Embryonic facial prominence (tissue), 1 donor: ENCODE data around the gene INTS15.
"Not testable (repeated sequence)": the region's sequence is repeated elsewhere in the genome, so short reads cannot be mapped to it uniquely, and the experiment has no call there.

Experiments used
- DNase-seq: peaks from one replicate; pipeline ENCODE4 v3.0.0-alpha.2; 2016; ENCODE audit errors: extremely low spot score

Gene INTS15

DNA sequence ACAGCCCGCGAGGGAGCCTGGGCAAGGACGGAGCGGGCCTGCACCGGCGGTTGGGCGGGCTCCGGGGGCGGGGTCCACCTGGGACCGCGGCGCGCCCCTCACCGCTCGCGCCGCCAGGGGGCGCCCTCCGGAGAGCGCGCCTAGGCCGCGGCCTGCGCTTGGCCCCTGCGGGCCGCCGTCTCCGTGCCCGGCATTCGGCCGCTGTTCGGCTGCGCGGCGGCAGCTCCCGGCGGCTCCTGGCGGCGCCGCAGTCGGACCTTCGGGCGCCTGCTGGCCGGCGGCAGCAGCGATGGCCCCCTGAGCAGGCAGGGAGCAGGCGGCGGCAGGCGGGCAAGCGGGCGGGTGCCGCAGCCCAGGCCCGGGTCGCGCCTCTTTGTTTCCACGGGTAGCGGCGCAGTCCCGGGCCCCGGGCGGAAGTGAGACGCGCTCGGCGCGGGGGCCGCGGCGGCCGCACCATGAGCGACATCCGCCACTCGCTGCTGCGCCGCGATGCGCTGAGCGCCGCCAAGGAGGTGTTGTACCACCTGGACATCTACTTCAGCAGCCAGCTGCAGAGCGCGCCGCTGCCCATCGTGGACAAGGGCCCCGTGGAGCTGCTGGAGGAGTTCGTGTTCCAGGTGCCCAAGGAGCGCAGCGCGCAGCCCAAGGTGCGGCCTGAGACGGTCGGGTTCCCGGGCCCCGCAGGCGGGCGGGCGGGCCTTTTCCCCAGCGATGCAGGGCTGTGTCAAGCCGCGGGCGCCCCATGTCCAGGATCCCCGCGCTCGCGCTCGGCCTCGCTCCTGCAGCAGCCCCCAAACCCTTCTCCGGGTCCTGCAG, at the start of gene INTS15:
TSS of gene INTS15 (plus strand) at position 193 of the 816 bp plus-strand sequence. CDS start at position 456, 263 bp downstream.
- peak; percentile 47 for DNase-seq

DNA sequence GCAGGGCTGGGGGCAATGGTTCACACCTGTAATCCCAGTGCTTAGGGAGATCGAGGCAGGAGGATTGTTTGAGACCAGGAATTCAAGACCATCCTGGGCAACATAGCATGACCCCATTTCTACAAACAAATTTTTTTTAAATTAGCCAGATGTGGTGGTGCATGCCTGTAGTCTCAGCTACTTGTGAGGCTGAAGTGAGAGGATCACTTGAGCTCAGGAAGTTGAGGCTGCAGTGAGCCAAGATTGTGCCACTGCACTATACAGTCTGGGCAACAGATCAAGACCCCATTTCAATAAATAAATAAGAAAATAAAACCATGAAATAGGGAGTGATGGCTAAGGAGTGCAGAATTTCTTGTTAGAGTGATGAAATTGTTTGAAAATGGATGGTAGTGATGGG, 47.5 kb upstream of the INTS15 start:
- no peak for DNase-seq

DNA sequence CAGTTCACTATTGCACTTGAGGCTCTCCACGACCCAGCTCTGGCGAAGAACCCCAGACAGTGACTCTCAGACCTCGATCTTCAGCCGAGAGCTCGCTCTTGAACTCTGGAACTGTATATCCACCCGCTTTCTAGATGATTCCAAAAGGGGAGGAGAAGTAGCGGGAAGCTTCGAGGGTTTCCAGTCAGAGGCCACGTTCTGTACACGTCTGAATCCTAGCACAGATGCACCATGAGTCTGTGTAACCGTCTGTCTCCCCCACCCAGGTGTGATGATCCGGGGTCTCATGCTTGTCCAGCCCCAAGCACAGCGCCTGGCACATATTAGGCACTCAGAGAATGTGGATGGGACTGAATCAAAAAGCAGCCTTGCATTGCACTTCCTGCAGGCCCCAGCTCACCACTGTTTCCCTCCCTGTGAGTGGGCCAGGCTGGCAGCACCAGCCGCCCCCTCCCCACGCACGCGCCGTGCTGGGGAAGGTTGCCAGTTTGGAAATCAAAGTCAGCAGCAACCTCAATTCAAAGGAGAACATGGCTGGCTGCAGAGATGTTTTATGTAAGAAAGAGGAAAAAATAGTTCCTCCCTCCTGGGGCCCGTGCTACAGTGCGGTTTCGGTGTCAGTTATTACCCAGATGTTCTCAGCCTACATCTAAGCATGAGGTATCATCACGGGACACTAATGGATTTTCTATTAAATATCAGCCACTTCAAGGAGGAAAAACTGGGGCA, 44.3 kb upstream of the INTS15 start:
- no peak for DNase-seq

DNA sequence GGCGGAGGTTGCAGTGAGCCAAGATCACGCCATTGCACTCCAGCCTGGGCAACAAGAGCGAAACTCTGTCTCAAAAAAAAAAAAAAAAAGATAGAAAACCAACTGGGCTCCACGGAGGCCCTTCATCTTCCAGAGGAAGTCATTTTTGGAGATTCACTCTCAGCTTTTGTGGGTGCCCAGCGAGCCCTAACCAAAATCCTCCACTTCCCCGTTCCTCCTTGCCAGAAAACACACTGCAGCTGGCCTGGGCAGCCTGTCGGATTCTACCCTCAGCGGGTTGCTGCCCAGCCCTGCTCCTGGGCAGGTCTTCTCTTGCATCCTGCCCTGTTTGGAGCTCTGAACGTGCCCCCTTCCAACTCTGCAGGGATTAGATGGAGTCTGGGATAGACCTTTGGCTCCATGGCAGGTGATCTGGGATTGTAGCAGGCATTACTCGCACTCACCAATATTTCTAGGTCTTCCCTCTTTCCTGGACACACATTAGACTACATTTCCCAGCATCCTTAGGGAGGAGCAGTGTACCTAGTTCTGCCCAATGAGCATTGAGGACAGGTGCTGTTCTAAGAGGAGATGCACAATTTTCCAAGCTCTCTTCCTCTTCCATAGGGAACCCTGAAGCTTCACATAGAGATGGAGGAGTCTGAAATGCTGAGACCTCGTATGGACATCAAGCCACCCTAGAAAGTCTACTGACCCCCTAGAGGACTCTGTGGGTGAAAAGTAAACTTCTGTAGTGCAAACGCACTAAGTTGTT, 43.1 kb upstream of the INTS15 start:
- DNase-seq = no peak

DNA sequence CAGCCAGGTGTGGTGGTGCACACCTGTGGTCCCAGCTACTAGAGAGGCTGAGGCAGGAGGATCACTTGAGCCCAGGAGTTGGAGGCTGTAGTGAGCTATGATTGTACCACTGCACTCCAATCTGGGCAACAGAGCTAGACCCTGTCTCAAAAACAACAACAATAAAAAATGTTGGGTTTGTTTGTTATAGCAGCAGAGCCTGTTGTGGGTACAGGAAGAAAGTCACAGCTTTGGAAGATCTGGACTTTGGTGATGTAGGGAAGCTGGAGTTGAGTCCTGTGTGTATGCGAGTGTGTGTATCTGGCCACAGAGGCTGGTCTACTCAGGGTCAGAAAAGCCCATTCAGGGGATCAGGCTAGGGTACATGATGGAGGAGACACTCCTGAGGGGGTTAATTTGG, 42.4 kb upstream of the INTS15 start:
- DNase-seq = no peak

DNA sequence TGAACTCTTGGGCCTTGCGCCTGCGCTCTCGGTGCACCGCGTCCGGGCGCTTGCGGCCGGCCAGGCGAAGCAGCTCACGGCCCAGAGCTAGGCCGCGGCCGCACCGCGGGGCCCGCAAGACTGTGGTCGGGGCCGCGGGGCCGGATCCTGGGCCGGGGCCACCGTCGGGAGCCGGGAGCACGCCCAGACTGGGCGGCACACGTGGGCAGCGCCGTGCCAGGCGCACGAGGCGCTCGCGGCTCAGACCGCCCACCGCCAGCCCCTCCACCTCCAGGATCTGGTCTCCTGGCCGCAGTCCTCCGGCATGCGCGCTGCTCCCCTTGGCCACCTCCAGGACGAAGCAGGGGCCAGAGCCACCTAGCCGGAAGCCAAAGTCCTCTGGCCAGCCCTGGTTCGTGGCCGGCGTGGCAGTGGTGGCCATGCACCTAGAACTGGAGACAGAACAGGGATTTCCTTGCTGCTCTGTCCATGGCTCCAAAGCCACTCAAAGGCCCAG, 38.8 kb upstream of the INTS15 start, which contains the start of gene GRID2IP:
TSS of gene GRID2IP (minus strand) at position 446 of the 496 bp plus-strand sequence. CDS start at position 421, 25 bp downstream.
- no peak for DNase-seq

DNA sequence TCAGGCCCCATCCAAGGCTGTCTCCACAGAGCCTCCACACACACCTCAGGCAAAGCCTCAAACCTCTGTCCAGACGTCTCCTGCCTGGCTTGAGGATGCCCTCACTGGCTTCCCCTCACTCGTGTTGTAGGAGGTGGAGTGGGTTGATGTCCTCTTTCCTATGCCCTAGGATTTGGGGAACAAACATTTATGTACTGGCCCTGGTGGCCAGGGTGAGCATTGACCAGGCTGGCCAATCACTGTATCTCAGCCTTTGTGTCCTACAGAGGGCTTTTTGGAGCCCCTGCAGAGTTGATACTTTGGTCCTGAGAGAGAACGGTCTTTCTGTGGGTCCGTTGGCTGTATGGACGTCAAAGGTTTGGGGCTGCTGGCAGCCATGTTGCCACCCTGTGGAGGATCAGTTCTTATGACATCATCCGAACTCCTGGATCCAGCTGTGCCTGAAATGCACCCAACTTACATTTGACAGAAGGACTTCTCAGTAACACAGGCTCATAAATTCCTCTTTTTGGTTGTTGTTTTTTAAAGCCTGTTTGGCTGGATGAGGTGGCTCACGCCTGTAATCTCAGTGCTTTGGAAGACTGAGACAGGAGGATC, 36.3 kb upstream of the INTS15 start:
- DNase-seq = no peak

DNA sequence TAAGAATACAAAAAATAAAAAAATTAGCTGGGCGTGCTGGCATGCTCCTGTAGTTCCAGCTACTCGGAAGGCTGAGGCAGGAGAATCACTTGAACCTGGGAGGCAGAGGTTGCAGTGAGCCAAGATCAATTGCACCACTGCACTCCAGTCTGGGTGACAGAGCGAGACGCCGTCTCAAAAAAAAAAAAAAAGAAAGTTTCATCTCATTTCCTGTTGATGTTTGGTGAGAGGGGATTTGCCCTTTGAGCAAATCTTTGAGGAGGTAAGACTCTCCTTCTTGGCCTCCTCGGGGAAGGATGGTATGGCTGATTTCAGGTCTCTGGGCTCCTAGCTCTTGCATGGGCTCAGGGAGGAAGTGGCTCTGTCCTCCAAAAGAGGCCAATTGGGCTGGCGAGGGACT, 35.0 kb upstream of the INTS15 start:
- DNase-seq = no peak

DNA sequence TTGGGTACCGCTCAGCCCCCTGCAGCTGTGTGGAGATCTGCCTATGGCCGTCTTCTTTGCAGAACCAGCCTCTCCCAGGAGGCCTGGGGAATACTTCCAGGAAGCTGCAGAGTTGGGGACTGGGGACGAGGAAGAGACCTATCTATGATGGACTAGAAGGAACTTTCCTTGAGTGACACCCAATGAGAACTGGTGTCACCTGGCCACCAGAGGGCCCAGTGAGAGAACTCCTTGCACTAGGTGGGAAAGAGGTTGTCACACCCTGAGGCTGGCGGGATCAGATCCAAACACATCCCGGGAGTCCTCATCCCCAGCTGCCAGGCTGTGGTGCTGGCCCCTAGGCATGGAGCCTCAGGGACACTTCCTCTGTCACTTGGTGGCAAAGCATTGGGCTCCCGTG, 33.6 kb upstream of the INTS15 start:
- no peak for DNase-seq

DNA sequence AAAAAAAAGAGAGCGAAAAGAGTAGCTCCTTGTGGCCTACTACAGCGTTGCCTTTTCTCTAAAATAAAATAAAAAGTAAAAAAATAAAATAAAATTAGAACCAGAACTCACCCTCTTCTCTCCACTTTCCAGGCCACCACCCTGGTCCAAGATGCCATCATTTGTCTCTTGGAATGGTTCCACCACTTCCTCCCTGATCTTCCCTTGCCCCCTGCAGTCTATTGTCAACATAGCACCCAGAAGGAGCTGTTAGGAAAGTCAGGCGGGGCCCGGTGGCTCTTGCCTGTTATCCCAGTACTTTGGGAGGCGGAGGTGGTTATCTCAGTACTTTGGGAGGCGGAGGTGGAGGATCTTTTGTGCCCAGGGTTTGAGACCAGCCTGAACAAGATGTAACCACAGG, 31.0 kb upstream of the INTS15 start:
- no peak for DNase-seq

DNA sequence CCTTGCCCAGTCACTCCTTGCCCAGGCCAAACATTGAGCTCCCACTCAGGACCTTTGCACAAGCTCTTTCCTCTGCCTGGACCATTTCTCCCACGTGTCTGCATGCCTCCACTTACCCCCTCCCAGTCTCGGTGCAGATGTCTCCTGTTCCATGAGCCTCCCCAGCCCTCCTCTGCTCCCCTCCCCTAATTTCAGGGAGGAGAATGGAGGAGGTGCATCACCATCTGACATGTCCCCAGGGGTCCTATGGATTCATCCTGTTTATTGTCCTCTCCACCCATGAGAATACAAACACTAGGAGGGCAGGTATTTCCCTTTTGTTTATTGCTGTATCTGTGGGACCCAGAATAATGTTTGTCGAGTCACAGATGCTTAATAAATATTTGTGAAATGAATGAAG, 29.9 kb upstream of the INTS15 start:
- DNase-seq = no peak

DNA sequence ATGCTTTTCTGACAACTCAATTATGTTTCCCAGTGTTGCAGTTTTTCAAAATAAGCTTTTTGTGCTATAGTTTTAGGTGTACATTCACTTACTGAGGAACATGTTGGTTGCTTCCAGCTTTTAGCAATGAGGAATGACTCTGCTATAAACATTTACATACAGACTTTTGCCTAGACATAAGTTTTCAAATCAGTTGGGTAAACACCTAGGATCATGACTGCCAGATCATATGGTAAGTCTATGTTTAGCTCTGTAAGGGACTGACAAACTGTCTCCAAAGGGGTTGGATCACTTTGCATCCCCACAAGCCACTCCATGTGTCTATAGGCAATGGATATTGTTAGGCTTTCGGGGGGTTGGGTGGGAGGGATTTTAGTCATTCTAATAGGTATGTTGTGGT, 27.7 kb upstream of the INTS15 start:
- no peak for DNase-seq

DNA sequence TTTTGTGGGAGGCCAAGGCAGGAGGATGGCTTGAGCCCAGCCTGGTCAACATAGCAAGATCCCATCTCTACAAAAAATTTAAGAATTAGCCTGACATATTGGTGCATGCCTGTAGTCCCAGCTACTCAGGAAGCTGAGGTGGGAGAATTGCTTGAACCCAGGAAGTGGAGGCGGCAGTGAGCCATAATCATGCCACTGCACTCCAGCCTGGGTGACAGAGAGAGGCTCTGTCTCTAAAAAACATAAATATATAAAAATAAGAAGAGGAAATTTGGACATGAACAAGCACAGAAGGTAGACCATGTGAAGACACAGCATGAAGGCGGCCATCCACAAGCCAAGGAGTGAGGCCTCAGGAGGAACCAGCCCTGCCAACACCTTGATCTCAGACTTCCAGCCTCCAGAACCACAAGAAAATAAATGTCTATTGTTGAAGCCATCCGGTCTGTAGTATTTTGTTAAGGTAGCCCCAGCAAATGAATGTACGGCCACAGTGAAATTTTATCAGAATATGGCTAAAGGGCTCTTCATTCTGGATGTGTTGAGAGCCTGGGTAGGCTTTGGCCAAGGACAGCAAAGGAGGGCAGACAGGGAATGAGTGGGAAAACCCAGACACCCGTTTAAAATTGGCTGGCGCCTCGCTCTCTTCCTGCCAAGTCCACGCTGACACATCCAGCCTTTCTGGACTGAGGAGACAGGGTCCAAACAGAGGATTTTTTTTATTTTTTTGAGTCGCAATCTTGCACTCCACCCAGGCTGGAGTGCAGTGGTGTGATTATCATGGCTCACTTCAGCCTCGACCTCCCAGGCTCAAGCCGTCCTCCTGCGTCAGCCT, 25.7 kb upstream of the INTS15 start:
- DNase-seq = no peak

DNA sequence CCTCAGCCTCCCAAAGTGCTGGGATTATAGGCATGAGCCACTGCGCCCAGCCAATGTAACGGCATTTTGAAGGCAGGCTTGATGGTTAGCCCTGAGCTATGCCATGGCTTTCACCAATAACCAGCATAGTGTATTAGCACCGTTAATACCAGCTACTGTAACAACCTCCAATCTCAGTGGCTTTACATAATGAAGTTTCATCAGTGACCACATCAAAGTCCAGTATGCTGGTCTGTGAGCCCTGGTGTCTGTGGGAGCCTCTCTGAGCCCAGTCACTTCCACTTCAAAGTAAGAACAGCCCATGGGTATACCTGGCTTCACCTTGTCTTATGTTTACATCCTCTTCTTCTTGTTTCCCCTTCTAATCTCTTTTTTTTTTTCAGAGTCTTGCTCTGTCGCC, 24.2 kb upstream of the INTS15 start:
- DNase-seq = no peak

DNA sequence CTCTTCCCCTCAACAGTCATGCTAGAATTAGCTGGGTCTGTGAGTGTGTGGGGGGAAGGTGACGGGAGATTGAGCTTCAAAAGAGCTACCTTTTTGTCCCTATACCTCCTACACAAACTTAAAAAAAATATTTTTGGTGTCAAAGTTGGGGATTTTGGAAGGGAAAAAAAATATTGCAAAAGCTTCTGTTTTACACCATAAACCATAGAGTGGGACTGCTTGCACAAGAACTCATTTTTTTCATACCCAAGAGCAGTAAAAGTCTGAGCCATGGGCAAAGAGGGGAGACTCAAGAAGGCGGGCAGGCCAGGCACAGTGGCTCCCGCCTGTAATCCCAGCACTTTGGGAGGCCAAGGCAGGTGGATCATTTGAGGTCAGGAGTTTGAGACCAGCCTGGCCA, 21.9 kb upstream of the INTS15 start:
- DNase-seq = no peak

DNA sequence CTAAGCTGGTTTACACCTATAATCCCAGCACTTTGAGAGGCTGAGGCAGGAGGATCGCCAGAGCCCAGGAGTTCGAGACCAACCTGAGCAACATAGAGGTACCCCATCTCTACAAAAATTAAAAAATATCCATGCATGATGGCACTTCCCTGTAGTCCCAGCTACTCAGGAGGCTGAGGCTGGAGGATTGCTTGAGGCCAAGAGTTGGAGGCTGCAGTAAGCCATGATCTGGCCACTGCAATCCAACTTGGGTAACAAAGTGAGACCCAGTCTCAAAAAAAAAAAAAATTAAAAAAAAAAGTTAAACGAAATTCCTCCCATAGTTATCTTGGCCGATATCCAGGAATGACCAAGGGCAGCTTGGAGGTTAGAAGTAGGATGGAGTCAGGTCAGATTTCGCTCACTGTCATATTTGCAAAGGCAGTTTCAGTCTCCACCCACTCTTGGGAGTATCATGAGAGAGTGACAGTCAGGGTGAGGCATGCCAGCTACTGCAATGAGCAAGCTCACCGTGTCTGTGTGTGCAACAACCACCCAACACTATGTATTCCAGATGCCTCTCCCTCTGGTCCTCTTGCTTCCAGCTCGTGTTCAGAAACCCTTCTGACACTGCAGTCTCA, 18.6 kb upstream of the INTS15 start:
- no peak for DNase-seq

DNA sequence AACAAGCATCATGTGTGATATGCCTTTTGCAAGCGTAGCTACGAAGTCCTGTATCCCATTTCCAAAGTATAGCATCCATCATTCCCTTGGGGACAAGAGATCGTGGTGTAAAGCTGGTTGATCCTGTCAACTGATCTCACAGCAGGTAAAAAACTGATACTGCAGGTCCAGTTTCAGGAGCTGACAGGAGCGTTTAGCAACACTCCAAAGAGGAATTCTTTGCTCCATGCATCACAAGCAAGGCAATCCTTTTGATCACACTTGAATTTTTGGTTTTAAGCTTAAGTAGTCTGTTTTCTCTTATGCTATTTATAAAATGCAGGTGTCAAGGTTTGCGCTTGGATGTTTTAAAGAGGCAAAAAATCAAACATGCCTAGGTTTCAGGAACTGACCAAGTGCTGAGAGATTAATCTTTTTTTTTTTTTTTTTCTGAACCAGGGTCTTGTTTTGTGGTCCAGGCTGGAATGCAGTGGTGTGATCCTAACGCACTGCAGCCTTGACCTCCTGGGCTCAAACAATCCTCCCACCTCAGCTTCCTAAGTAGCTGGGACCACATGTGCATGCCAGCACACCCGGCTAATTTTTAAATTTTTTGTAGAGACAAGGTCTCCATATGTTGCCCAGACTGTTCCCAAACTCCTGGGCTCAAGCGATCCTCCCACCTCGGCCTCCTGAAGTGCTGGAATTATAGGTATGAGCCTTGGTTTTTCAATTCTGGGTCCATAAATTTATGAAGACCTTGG, 14.4 kb upstream of the INTS15 start:
- DNase-seq = no peak

DNA sequence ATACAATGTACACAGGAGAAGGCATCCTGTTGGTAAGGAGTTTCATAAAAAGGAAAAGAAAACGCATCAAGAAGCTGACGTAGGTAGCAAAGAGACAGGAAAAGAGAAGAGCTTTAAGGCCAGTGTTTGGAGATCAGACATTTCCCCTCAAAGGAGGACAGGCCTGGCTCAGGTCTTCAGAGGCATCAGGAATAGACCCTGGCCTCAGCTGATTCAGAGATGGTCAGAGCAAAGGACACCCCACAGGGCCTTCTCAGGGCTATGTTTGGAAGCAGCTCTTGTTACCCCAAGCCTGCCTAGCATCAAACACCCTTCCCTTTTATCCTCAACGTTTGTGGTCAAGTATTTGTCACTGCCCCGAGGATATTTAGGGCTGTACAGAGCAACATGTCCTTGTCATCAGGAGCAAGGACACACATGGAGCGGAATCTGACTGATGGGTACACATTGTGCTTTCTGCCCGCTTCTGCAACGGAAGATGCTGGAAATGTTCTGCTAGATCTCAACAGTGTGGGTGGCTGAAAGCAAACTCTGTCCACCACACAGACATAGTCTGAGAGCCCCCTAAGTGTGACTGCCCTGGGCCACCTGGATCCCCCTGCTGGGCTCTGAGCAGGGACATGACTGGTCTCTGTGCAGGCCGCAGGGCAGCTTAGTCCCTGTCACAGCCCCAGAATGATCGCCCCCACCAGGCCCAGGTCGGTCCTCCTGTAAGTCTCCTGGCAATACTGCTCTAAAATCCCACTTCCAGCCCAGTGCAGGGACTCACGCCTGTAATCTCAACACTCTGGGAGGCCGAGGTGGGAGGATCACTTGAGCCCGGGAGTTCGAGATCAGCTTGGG, 13.6 kb upstream of the INTS15 start:
- no peak for DNase-seq

DNA sequence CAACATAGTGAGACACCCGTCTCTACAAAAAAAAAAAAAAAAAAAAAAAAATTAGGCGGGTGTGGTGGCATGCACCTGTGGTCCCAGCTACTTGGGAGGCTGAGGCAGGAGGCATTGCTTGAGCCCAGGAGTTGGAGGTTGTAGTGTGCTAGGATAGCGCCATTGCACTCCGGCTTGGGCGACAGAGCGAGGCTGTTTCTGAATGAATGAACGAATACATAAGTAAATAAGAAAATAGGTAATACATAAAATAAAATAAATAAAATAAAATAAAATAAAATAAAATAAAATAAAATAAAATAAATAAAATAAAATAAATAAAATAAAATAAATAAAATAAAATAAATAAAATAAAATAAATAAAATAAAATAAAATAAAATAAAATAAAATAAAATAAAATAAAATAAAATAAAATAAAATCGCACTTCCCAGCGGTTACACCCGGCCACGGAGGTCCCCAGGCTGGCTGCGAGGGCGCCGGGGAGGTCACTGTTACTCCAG, 12.9 kb upstream of the INTS15 start:
- DNase-seq = not testable (repeated sequence)
